ENCODE results near the gene CLDN9.

DNA sequence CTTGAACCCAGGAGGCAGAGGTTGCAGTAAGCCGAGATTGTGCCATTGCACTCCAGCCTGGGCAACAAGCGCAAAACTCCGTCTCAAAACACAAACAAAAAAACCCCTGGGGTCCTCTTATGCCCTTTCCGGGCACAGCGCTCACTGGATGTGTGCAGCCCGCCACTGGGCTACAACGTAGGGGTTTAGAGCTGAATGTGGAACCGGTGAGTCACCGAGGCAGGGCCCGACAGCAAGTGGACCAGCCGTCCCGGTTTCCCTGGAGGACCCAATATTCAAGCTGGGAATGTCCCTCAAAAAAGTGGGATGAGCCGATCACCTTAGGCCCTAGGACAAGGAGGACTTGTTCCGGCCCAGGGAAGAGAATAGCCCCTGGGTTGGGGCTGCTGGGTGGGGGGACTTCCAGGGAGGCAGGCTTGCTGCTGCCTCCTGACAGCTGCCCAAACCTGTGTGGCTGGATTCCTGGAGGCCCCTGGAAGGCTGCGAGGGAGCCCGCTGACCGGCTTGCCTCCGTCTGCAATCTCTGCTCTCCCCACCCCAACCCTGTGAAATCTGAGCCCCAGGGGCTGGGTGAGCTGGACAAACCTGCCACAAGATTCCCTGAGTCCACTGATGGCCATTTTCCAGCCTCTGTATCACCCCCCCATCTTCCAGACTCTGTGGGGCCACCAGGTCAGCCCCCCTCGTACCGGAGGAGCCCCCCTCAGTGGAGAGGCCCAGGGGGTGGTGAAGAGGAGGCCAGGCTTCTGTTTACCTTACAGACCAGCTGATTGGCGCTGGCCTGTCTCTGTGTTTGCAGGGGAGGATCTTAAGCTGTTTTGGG lies 2.9 kb upstream of the CLDN9 start:
- no peak for TF ChIP-seq CTCF (IDR thresholded peaks at IDR 0.05)
- no peak for TF ChIP-seq POLR2A (IDR thresholded peaks at IDR 0.05)
- no peak for TF ChIP-seq EP300 (IDR thresholded peaks at IDR 0.05)
- TF ChIP-seq POLR2AphosphoS5 (IDR thresholded peaks at IDR 0.05): no peak

Data from gastroesophageal sphincter (tissue), 3 donors.